Measurements from ENCODE around the gene ALOX12B. TPM values are rescaled to one million over a fixed set of nuclear protein-coding genes. Genes with fewer than 3 reads are reported as not detected.

Gene ALOX12B
- total and polyA plus RNA-seq, 2 of the 13 experiments (the other 11 are each of a cell fraction or from before 2014, with no cell fraction given), result 0.13 TPM; not detected in 1

DNA sequence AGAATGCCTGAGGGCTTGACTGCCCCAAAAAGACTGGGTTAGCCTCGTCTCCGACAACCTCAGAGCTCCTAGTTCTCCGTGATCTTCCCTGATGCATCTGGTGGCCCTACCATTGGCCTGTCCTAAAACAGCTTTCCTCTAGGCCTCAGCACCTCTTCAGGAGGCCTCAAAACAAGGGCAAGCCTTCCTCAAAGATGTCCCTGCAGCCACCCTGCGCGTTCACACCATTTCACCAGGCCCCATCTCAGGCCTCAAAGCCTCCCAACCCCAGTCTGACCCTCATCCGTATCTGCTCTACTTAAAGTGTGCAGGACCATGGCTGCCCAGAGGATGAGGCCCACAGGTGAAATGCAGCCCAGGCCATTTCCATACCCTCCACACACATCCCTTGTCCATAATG, 23.4 kb upstream of the ALOX12B start (continued):
- TF ChIP-seq, protein P1, sequence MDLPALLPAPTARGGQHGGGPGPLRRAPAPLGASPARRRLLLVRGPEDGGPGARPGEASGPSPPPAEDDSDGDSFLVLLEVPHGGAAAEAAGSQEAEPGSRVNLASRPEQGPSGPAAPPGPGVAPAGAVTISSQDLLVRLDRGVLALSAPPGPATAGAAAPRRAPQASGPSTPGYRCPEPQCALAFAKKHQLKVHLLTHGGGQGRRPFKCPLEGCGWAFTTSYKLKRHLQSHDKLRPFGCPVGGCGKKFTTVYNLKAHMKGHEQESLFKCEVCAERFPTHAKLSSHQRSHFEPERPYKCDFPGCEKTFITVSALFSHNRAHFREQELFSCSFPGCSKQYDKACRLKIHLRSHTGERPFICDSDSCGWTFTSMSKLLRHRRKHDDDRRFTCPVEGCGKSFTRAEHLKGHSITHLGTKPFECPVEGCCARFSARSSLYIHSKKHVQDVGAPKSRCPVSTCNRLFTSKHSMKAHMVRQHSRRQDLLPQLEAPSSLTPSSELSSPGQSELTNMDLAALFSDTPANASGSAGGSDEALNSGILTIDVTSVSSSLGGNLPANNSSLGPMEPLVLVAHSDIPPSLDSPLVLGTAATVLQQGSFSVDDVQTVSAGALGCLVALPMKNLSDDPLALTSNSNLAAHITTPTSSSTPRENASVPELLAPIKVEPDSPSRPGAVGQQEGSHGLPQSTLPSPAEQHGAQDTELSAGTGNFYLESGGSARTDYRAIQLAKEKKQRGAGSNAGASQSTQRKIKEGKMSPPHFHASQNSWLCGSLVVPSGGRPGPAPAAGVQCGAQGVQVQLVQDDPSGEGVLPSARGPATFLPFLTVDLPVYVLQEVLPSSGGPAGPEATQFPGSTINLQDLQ (CRISPR knock-in tag; IDR thresholded peaks at IDR 0.05), result no peak
- TF ChIP-seq NPAS2 (CRISPR knock-in tag; IDR thresholded peaks at IDR 0.05; ENCODE audit: borderline replicate concordance) (no peak), KLF15 (CRISPR knock-in tag; IDR thresholded peaks at IDR 0.05; ENCODE audit: borderline replicate concordance) (no peak), PCBP2 (optimal IDR thresholded peaks at IDR 0.05; ENCODE audit: low read depth, low read length, poor library complexity, severe bottlenecking) (no peak), RBM39 (IDR thresholded peaks at IDR 0.05; ENCODE audit: low read depth, low read length, poor library complexity, severe bottlenecking) (no peak), ZFP41 (CRISPR knock-in tag; IDR thresholded peaks at IDR 0.05; ENCODE audit: borderline replicate concordance) (no peak), ZNF772 (CRISPR knock-in tag; IDR thresholded peaks at IDR 0.05) (no peak)
- TF ChIP-seq, protein P2, sequence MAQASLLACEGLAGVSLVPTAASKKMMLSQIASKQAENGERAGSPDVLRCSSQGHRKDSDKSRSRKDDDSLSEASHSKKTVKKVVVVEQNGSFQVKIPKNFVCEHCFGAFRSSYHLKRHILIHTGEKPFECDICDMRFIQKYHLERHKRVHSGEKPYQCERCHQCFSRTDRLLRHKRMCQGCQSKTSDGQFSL (CRISPR knock-in tag; IDR thresholded peaks at IDR 0.05), result no peak

GRCh38 chr17:8110456-8110804, 22.9 kb upstream of the ALOX12B start:
- Histone ChIP-seq H3K4me1 (ENCODE audit: insufficient read depth, low read length) (no peaks in the 10 kb centered on the region), H3K27ac (ENCODE audit: extremely low read length, insufficient read depth, low read length) (no peak overlapping the region), H3K36me3 (replicated peaks in 1 of 2; ENCODE audit: control insufficient read depth in 1 of 2, insufficient read depth in 2 of 2, low read length in 2 of 2) (no peaks in the 10 kb centered on the region), H4K20me1 (ENCODE audit: insufficient read depth, low read length) (no peaks in the 10 kb centered on the region), H2AFZ (ENCODE audit: low read length) (no peak overlapping the region), H3K4me3 (replicated peaks in 1 of 3; ENCODE audit: insufficient read depth in 1 of 3, low read depth in 2 of 3, low read length in 3 of 3) (no peak overlapping the region), H3K4me2 (ENCODE audit: low read depth, low read length) (no peak overlapping the region), H3K27me3 (ENCODE audit: control insufficient read depth in 1 of 2, insufficient read depth in 2 of 2, low read length in 2 of 2) (peaks cover 7 to 62% of the 10 kb centered on the region in 2 experiments; a peak in 4 of 5 replicates), H3K79me2 (ENCODE audit: insufficient read depth, low read length) (no peaks in the 10 kb centered on the region), H3K9ac (ENCODE audit: insufficient read depth, low read depth, low read length) (no peak overlapping the region), H3K9me3 (ENCODE audit: low read length) (no peaks in the 10 kb centered on the region)
- ATAC-seq (no peak), DNase-seq (ENCODE audit: low spot score) (no peak), FAIRE-seq (no peak)
- ChIA-PET CTCF (ENCODE audit: low intra/inter-chr PET ratio, low total read pairs) (interaction anchor here (1.7 to 2.5 kb wide), 3 partner anchors 16 to 50 kb away, joined by 4 to 14 read pairs (median 11); no protein-coding TSS in a partner anchor), POLR2A (no interaction called here)
- in situ Hi-C loops (cut with HindIII; ENCODE audit: extremely low pct_ligation_motif_present, low pct_unique_long_range_greater_than_20kb), result no loop called here
- 0% methylated on average over 2 of the region's 10 CpGs for WGBS (ENCODE audit: low lambda C conversion rate)
- BruUV-seq (replicated peaks), result no TSS peak
- intact Hi-C loops (cut with micrococcal nuclease; ENCODE audit: unreplicated experiment), result loop anchor here (1.0 to 5.0 kb wide), 2 partner anchors 8 to 48 kb away; partner anchors contain the start of gene ALOXE3
- TF ChIP-seq ZBTB1 (CRISPR knock-in tag; IDR thresholded peaks at IDR 0.05; ENCODE audit: borderline replicate concordance) (no peak), NCOA2 (CRISPR knock-in tag; IDR thresholded peaks at IDR 0.05) (no peak), ZNF503 (CRISPR knock-in tag; IDR thresholded peaks at IDR 0.05) (no peak), ZMYM4 (CRISPR knock-in tag; IDR thresholded peaks at IDR 0.05) (no peak), ZNF138 (CRISPR knock-in tag; IDR thresholded peaks at IDR 0.05; ENCODE audit: low read depth) (no peak), RBAK (CRISPR knock-in tag; IDR thresholded peaks at IDR 0.05) (no peak)
- TF ChIP-seq, protein P3, sequence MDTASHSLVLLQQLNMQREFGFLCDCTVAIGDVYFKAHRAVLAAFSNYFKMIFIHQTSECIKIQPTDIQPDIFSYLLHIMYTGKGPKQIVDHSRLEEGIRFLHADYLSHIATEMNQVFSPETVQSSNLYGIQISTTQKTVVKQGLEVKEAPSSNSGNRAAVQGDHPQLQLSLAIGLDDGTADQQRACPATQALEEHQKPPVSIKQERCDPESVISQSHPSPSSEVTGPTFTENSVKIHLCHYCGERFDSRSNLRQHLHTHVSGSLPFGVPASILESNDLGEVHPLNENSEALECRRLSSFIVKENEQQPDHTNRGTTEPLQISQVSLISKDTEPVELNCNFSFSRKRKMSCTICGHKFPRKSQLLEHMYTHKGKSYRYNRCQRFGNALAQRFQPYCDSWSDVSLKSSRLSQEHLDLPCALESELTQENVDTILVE (CRISPR knock-in tag; IDR thresholded peaks at IDR 0.05), result no peak

Data from HepG2 (cell line).